ENCODE data around the gene SMTNL2.
"Not testable (repeated sequence)": the region's sequence is repeated elsewhere in the genome, so short reads cannot be mapped to it uniquely, and the experiment has no call there.

SMTNL2 gene

DNA sequence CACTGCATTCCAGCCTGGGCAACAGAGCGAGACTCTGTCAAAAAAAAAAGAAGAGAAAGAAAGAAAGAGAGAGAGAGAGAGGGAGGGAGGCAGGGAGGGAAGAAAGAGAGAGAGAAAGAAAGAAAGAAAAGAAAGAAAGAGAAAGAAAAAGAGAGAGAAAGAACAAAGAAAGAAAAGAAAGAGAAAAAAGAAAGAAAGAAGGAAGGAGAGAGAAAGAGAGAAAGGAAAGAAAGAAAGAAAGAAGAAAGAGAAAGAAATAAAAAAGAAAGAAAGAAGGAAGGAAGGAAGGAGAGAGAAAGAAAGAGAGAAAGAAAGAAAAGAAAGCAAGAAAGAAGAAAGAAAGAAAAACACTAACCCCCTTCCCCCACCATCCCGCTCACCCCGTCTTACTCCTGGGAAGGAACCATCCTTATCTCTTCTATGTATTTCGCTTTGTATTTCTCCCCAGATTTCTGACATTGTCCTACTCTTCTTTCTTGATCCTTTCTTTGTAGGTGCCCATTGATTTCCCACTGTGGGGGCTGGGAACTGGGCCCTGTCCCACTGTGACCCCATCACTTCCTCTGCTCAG, 36.3 kb downstream of the SMTNL2 start:
- H3K4me3 ChIP-seq (ENCODE audit: low read depth, low read length): no peak overlapping the region
- DNase-seq (ENCODE audit: low read depth): no peak

DNA sequence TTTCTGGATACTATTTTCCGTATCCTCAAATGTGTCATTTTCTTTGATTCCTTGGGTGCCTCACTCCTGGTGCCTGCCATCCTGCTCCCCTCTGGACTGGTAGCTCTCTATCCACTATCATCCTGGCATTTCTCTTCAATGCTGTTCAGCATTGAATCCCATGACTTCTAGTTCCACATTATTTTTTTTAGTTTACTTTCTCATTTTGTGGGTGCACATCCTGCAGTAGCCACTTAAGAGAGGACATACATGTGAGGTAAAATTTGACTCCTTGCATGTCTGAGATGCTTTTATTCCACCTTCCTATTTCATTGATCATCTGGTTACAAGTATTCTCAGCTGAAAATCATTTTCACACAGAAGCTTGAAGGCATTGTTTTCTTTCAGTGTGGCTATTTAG, 38.0 kb downstream of the SMTNL2 start:
- no peak for DNase-seq (ENCODE audit: low read depth)
- no peak overlapping the region for H3K4me3 ChIP-seq (ENCODE audit: low read depth, low read length)

DNA sequence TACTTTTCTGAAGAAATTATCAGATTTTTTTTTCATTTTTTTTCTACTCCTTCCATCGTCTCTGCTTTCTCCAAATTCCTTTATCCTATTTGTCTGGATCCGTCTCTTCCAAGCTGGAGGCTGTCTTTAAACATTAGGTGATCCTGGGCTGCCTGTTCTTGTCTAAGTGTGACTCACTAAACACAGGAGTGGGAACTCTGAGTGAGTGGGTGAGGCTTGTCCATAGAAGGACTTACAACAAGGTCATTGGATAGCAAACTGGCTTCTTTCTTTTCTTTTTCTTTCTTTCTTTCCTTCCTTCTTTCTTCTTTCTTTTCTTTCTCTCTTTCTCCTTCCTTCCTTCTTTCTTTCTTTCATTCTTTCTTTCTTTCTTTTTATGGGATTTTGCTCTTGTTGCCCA, 38.9 kb downstream of the SMTNL2 start:
- no peak overlapping the region for H3K4me3 ChIP-seq (ENCODE audit: low read depth, low read length)
- peak; percentile 64 for DNase-seq (ENCODE audit: low read depth)

DNA sequence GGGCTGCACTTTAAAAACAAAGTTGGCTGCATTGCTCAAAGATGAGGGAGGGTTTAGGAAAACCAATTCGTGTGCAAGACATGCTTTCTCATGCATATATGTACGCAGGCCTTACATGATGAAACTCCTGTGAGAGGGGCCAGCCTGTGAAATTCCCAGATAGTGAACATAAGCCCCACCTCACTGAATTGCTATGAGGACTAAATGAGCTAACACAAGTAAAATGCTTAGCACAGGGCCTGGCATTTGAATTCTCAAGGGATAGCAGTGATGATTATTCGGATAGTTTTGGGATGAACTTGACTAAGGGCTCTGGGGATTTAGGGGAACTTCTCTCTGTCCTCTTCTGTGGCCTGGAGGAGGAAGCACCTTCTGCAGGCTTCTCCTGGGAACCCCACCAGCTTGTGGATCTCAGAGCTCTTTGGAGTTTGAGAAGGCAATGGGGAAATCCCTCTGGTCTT, 40.2 kb downstream of the SMTNL2 start:
- DNase-seq (ENCODE audit: low read depth): peak; percentile 83
- not testable (repeated sequence) for H3K4me3 ChIP-seq (ENCODE audit: low read depth, low read length)

DNA sequence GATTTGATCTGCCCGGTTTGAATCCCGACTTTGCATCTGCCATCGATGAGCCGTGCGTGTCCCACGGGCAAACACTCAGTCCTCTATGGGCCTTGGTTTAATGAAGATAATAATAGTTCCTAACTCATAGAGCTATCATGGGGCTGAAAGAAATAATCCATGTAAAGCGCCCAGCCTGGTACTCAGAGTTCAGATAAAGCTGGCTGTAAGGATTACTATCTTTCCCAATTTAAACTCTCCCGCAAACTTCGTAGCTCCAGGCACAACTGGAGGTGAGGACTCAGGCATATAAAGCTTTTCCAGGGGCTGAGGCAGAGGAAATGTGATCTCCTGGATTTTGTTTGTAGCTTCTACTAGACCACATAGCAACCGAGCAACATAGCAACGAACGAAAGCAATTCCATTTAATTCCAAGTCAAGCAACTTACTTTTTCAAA, 40.9 kb downstream of the SMTNL2 start:
- H3K4me3 ChIP-seq (ENCODE audit: low read depth, low read length): no peak overlapping the region
- DNase-seq (ENCODE audit: low read depth): peak; percentile 31

DNA sequence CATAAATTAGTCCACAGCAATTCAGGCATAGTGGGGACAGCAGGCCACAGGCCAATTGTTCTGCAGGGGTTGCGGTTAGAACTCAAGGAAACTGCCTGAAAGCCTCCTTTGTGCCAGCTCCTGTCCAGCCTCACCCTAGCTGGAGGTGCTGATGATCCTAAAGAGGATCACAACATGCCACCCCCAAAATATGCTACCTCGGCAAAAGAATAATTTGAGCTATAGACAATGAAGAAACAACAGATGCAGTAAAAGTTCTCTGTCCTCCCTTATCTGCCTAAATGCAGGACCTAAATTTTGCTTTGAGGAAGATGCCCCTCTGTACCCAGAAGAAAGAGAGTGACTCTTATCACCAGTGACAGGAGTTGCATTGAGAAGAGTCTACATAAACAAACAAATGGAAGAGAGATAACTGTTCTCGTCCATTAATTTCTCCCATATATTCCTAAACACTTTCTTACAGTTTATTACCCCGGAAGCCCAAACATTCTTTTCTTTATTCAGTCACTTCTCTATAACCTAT, 42.5 kb downstream of the SMTNL2 start:
- H3K4me3 ChIP-seq (ENCODE audit: low read depth, low read length): no peak overlapping the region

DNA sequence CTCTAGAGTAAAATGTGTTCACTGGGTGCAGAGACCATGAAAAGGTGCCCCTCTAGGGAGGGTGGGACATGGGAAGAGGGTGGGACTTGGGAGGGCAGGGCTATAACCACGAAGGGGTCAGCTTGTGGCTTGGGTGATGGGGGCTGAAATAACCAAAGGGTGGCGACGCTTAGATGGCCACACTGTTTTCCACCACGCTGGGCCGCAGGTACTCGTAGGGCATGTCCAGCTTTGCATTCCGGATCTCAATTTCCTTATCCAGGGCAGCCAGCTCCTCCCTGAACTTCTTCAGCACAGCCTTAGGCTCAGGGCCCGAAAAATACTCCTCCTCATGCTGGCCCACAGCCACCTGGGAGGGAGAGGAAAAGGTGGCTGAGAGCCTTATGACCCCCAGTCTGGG, 47.1 kb downstream of the SMTNL2 start:
- no peak for DNase-seq (ENCODE audit: low read depth)
- no peak overlapping the region for H3K4me3 ChIP-seq (ENCODE audit: low read depth, low read length)

More for the DNA sequence above, 42.5 kb downstream of the SMTNL2 start:
- no peak for DNase-seq (ENCODE audit: low read depth)

DNA sequence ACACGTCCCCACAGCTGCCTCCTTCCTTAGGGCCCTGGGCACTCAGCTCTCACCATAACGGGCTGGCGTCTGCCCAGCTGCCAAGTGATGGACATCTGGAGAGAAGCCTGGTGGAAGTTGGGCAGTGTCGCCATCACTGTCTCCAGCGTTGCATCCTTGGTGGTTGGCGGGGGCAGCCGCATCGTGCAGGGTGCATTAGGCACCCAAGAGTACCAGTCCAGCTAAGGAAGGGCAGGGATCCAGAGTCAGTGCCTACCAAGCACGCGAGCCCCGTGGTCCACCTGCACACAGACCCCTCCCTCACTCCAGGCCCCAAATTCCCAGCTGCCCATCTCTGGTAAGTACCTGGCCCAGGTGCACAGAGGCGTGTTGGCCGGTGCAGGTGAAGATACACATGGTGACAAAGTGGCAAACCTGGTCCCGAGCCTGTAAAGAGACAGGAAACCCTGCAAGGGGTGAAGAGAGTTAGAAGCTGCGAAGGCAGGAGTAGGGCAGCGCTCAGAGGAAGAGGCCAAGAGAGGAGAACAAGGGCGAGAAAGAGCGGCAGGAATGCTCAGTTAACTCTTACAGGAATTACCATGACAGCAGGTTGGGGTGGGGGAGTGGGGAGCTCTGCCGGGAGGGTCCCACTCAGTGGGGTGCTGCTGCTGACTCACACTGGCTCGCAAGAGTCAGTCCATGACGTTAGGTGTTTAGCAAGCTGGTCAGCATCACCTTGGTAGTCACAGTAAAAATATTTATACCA, 47.7 kb downstream of the SMTNL2 start:
- H3K4me3 ChIP-seq (ENCODE audit: low read depth, low read length): no peak overlapping the region
- DNase-seq (ENCODE audit: low read depth): no peak

DNA sequence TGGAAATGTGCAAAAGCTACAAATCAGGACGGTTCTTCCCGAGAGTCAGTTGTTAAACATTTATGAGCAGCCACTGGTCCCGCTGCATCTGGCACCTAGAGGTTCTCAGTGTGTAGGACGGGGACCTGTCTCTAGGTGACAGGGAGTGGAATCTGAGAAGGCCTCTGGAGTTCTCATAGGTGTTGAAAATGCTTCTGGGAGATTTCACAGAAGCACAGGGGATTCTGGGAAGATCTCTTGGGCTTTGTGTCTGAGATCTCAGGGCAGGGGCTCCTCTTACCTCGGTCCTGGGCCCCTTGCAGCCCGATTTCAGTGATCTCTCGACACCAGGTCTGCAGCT, 48.2 kb downstream of the SMTNL2 start:
- no peak overlapping the region for H3K4me3 ChIP-seq (ENCODE audit: low read depth, low read length)
- DNase-seq (ENCODE audit: low read depth): no peak

DNA sequence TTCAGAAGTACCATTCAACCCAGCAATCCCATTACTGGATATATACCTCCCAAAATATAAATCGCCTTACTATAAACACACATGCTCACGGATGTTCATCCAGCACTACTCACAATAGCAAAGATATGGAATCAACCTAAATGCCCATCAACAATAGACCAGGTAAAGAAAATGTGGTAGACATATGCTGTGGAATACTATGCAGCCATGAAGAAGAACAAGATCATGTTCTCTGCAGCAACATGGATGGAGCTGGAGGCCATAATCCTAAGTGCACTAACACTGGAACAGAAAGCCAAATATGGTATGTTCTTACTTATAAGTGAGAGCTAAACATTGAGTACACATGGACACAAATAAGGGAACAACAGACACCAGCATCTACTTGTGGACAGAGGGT, 49.3 kb downstream of the SMTNL2 start:
- no peak for DNase-seq (ENCODE audit: low read depth)
- no peak overlapping the region for H3K4me3 ChIP-seq (ENCODE audit: low read depth, low read length)

DNA sequence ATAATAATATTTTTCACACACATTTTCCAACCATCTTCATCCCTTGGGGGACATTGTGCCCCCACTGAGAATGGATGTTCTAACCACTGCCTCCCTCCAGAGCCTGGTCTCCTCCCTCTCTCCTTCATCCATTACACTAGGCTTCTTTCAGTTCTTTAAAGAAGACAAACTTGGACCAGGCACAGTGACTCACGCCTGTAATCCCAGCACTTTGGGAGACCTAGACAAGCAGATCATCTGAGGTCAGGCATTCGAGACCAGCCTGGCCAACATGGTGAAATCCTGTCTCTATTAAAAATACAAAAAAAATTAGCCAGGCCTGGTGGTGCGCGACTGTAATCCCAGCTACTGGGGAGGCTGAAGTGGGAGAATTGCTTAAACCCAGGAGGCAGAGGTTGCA, 50.6 kb downstream of the SMTNL2 start:
- no peak for DNase-seq (ENCODE audit: low read depth)
- no peak overlapping the region for H3K4me3 ChIP-seq (ENCODE audit: low read depth, low read length)

DNA sequence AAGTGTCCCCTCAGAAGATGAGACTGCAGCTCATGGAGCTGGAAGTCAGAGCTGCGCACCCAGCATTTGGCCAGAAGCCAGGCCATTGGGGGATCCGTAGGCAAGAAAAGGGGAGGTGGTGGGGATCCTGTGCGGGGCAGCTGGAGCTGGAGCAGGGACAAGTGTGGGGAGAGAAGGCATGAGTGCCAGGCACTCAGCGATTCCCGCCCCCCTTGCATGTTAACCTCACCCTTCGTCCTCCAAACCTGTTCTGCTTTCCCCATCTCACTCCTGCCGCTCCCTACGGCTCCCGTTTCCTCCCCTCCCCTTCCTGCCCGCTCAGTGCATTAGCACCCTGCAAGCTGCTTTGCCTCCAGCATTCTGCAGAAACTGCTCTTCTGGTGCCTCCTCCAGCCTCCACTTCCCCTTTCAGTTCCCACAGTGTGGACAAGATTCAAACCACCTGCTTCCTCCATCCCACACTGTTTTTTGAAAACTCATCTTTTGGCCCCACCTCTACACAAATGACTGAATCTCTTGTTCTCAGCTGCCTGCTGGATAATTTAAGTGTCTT, 51.6 kb downstream of the SMTNL2 start:
- no peak overlapping the region for H3K4me3 ChIP-seq (ENCODE audit: low read depth, low read length)
- DNase-seq (ENCODE audit: low read depth): no peak

DNA sequence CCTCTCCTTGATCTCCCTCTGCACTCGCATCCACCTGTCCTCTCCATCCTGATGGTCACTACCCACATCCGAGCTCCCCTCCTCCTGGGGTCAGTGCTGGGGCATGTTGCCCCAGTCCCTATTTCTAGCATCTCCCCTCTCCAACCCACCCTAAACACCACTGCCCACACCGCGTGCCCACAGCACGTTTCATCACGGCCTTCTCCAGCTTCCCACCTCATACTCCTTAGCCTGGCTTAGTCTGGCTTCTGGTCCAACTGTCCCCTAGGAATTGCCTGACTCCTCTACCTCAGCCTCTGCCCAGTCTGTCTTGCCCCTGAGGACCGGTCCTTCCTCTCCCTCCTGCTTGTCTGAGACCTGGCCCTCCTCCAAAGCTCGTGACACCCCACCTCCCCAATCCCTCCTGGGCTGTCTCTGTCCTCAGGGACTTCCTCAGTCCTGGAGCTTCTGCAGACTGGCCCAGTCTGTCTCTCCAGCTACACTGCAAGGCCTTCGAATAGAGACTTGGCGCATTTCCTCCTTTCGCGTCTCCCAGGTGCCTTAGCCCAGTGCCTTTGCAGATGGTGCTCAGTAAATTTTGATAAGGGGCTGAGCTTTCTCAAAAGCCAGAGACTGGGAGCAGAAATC, 52.3 kb downstream of the SMTNL2 start:
- DNase-seq (ENCODE audit: low read depth): no peak

DNA sequence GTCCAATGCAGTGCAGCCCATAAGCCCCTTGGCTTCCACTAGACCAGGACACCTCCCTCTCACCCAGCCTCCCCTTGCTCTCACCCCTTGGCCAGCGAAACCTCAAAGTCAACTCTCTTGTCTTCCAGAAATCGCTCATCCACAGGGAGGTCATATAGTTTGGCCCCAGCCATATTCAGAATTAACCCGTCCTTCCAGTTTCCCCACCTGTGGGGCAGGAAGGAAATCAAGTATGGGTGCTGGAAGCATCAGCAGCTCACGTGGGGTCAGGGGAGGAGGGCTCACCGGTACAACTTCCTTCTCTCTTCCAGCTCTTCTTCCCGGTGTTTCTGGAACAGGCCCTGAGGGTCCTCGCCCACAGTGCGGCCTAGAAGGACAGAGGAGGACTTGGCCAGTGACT, 54.4 kb downstream of the SMTNL2 start:
- not testable (repeated sequence) for DNase-seq (ENCODE audit: low read depth); H3K4me3 ChIP-seq (ENCODE audit: low read depth, low read length)

More for the DNA sequence above, 52.3 kb downstream of the SMTNL2 start:
- no peak overlapping the region for H3K4me3 ChIP-seq (ENCODE audit: low read depth, low read length)

DNA sequence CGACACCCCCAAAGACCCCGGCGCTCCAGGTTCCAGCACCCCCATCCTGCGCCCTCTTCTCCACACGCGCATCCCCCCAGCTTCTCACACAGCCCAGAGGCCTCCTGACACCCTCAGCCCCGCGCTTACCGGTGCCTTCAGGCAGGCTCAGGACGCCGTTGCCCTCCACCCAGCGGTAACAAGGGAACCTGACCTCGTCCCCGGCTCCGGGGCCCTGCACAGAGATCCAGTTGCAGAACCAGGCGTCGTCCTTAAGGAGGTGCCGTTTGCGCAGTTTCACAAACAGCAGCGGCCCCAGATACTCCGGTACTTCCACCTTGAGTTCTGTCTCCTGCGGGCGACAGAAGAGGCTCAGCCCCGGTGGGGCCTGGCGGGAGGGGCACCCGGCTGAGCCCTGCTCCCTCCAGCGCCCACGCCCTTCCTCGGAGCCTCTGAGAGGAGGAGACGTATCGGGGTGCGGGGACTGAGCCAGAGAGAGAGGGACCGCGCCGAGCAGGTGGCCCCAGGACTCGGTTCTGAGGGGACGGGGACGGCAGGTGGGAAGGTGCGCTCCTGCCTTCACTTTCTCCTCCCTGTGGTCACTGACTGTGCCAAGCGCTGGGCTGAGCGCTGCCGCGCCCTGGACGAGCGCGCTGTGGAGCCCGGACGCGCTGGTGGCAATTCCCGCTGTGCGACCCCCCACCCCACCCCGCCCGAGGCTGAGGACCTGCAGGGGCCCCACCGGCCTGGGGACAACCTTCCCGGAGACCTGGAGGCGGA, 55.2 kb downstream of the SMTNL2 start:
- not testable (repeated sequence) for DNase-seq (ENCODE audit: low read depth); H3K4me3 ChIP-seq (ENCODE audit: low read depth, low read length)

DNA sequence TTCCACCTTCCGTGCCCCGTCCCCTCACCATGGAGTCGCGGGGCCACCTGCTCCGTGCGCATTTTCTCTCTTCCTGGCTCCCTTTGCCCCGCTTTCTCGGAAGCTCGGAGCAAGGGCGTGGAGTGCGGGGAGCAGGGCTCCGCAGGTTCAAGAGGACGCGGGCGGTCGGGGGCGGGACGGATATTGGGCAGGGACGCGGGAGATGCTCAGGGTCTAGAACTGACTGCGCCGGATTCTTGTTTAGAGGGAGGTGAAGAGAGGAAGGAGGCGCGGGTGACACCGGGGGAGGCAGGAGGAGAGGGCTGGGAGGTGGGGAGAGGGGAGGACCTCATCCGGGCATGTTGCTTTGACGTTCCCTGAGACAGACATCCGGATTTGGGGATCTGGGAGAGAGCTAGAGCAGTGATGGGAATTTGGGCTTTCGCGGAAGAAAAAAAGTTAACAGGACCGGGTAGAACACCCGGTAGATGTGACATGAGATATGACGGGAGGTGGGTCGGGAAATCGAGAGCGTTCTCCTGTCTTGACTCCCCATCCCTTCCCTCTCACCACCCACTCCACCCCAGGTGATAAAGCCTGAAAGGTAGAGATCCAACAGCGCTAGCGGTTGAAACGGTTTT, 56.4 kb downstream of the SMTNL2 start:
- DNase-seq (ENCODE audit: low read depth): not testable (repeated sequence)

DNA sequence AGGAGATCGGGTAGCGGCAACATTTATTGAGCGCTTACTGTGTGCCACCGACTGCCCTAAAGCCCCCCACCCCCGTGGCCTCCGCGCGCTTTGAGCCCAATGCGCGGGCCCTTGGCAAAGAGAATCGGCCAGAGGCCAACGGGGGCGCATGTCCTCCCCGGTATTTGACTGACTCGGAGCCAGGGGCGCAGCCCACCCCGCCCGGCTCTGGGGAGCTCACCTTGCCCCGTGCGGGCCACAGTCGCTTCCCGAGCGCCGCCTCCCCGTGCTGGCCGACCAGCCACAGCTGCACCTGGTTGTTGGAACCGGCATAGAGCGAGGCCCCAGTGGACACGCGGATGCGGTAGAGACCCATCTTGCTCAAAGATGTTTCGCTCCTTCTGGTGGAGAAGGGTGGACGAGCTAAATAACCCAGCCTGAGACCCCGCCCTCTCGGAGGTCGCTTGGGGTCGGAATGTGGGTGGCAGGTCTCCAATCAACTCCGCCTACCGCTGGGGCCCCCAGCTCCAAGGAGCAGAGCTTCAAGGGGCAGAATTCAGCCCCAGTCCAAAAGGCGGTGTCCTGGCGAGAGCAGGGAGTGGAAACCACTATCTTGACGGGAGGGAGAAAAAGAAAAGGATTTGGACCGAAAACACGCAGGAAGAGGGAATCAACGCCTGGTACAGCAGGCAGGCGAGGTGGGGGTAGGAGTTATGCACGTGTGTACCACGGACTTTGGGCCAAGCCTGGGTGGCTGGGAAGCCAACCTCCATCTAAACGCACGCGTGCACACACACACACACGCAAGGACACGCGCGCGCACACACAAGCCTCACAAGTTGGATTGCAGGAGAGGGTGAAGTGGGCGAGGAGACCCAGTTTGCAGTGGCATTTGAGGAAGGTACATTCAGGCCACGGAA, 57.2 kb downstream of the SMTNL2 start, which contains the start of gene ALOX15:
ALOX15 (minus strand) TSS at position 382 of the 899 bp plus-strand sequence; CDS start at position 355, 27 bp downstream.
- DNase-seq (ENCODE audit: low read depth): no peak
- H3K4me3 ChIP-seq (ENCODE audit: low read depth, low read length): no peak within 1 kb of the TSS

More for the DNA sequence above, 56.4 kb downstream of the SMTNL2 start:
- not testable (repeated sequence) for H3K4me3 ChIP-seq (ENCODE audit: low read depth, low read length)

DNA sequence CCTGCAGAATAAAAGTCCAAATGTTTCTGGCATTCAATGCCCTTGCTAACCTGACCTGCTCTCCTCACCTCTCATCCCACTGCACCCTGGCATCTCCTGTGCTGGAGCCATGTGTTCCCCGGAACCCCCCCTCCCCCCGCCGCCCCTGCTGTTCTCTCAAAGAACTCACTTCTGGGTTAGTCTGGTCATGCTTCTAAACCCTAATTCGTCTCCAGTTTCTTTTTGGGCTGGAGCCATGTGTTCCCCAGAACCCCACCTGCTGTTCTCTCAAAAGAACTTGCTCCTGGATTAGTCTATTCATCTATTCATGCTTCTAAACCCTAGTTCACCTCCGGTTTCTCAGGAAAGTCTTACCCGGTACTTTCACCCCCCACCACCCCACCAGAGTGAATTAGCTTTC, 58.0 kb downstream of the SMTNL2 start:
- no peak for DNase-seq (ENCODE audit: low read depth)
- H3K4me3 ChIP-seq (ENCODE audit: low read depth, low read length): no peak overlapping the region
